GM21381 (cell line): ENCODE data around the gene SEZ6L2.
A peak's percentile ranks its signal among the peaks of the same experiment; 100 is the strongest.
"Not testable (repeated sequence)": the region's sequence is repeated elsewhere in the genome, so short reads cannot be mapped to it uniquely, and the experiment has no call there.

Experiments
- ATAC-seq: cut with Tn5 transposase; IDR thresholded peaks from one replicate; pipeline ENCODE4 v1.9.1; 2021; ENCODE audit warnings: mild to moderate bottlenecking, moderate library complexity; ENCODE audit not compliant: unreplicated experiment

Gene SEZ6L2

GRCh38 chr16:29899516-29900101 is at the start of gene SEZ6L2:
TSS of gene SEZ6L2 (minus strand) at chr16:29899550. CDS start at chr16:29899019, 531 bp downstream.
- no peak for ATAC-seq

GRCh38 chr16:29947897-29948296 is 48.5 kb upstream of the SEZ6L2 start:
- ATAC-seq, result no peak

- no peak for ATAC-seq
Observed at GRCh38 chr16:29943846-29944799, 44.8 kb upstream of the SEZ6L2 start.

- ATAC-seq, result no peak
Observed at GRCh38 chr16:29940656-29941055, 41.3 kb upstream of the SEZ6L2 start.

GRCh38 chr16:29931750-29932149 is 32.4 kb upstream of the SEZ6L2 start:
- ATAC-seq, result not testable (repeated sequence)

GRCh38 chr16:29927070-29927905 is 27.9 kb upstream of the SEZ6L2 start:
- ATAC-seq, result no peak

- no peak for ATAC-seq
Observed at GRCh38 chr16:29926711-29927052, 27.3 kb upstream of the SEZ6L2 start.

- peak; percentile 83 for ATAC-seq
Observed at GRCh38 chr16:29925781-29926710, 26.7 kb upstream of the SEZ6L2 start, which contains the start of gene KCTD13. TSS of gene KCTD13 (minus strand) at chr16:29926226. CDS start at chr16:29926033, 193 bp downstream.

- no peak for ATAC-seq
Observed at GRCh38 chr16:29925105-29925756, 25.9 kb upstream of the SEZ6L2 start.

- ATAC-seq, result no peak
Observed at GRCh38 chr16:29922986-29923501, 23.7 kb upstream of the SEZ6L2 start.

- ATAC-seq, result no peak
Observed at GRCh38 chr16:29922326-29922725, 23.0 kb upstream of the SEZ6L2 start.

- no peak for ATAC-seq
Observed at GRCh38 chr16:29921034-29921385, 21.7 kb upstream of the SEZ6L2 start.

GRCh38 chr16:29920288-29921033 is 21.1 kb upstream of the SEZ6L2 start:
- no peak for ATAC-seq

GRCh38 chr16:29916979-29917378 is 17.6 kb upstream of the SEZ6L2 start:
- ATAC-seq, result no peak

- no peak for ATAC-seq
Observed at GRCh38 chr16:29915590-29916247, 16.4 kb upstream of the SEZ6L2 start.

- no peak for ATAC-seq
Observed at GRCh38 chr16:29913514-29913913, 14.2 kb upstream of the SEZ6L2 start.

GRCh38 chr16:29912087-29912486 is 12.7 kb upstream of the SEZ6L2 start:
- ATAC-seq, result no peak

- ATAC-seq, result no peak
Observed at GRCh38 chr16:29911676-29912010, 12.3 kb upstream of the SEZ6L2 start.
